Immature natural killer cell (primary cell): Measurements from ENCODE around the gene DOCK10. TPM values are rescaled to one million over a fixed set of nuclear protein-coding genes. Genes with fewer than 3 reads are reported as not detected.

Experiments used
- DNase-seq, 3 donors: peaks; one replicate each; pipeline ENCODE4 v3.0.0; 2022; ENCODE audit warnings: mixed read lengths in 1 of 3
- H3K27ac Mint-ChIP-seq, 6 donors: one replicate each; pipeline ENCODE4 v1.8.0; 2020; ENCODE audit warnings: mixed read lengths in 6 of 6, mild to moderate bottlenecking in 5 of 6, inconsistent platforms in 4 of 6, moderate library complexity in 3 of 6
- H3K27me3 Mint-ChIP-seq, 3 donors: one replicate each; pipeline ENCODE4 v1.8.0; 2020 to 2021; ENCODE audit warnings: low read depth in 3 of 3, mild to moderate bottlenecking in 3 of 3, mixed read lengths in 3 of 3, moderate library complexity in 3 of 3, inconsistent platforms in 1 of 3
- H3K36me3 Mint-ChIP-seq, 3 donors: one replicate each; pipeline ENCODE4 v1.8.0; 2020; ENCODE audit warnings: mixed read lengths in 3 of 3, inconsistent platforms in 2 of 3, mild to moderate bottlenecking in 2 of 3
- H3K4me1 Mint-ChIP-seq, 2 donors: one replicate each; pipeline ENCODE4 v1.8.0; 2020; ENCODE audit warnings: inconsistent platforms in 2 of 2, mild to moderate bottlenecking in 2 of 2, mixed read lengths in 2 of 2, moderate library complexity in 1 of 2
- H3K4me3 Mint-ChIP-seq, 5 donors: one replicate each; pipeline ENCODE4 v1.8.0; 2020; ENCODE audit warnings: mild to moderate bottlenecking in 5 of 5, mixed read lengths in 5 of 5, inconsistent platforms in 3 of 5, moderate library complexity in 3 of 5
- H3K9me3 Mint-ChIP-seq, 6 donors: one replicate each; pipeline ENCODE4 v1.8.0; 2020; ENCODE audit warnings: mild to moderate bottlenecking in 6 of 6, mixed read lengths in 6 of 6, inconsistent platforms in 4 of 6, moderate library complexity in 3 of 6
- polyA plus RNA-seq, 3 donors: library from polyadenylated mRNA; unstranded; fragments of 300-500 nt; fragmentation: Illumina TruSeq; gene quantifications; one replicate each; pipeline ENCODE4 v1.2.3, GENCODE V29; 2021

DOCK10 gene
- polyA plus RNA-seq, 3 donors from 2014 or later, result 10.2 to 61.9 (median 22.9) TPM

DNA sequence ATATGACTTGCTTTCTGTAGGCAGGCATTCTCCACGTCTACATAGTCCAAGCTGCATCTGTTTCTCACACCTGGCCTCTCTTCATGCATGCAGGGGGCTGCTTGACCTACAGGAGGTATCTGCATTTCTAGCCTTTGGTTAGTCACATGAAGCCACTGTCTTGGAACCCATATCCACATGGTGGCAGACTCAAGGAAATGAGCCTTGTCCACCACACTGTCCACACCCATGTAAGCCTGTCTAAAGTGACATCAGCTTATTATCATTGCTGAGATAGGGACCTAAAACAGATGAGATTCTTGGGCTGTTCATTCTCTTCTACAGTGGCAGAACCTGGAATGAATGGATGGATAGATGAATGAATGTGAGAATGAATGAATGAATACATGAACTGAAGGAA is 160.4 kb downstream of the DOCK10 start:
- Mint-ChIP-seq H3K27ac (peak overlapping the region; percentile 1 to 79 (median 60)), H3K9me3 (no peaks in the 10 kb centered on the region), H3K4me3 (no peak overlapping the region), H3K4me1 (peaks cover 14 to 44% of the 10 kb centered on the region in 2 donors), H3K36me3 (peaks cover 43 to 60% (median 44%) of the 10 kb centered on the region in 3 donors), H3K27me3 (peaks cover 0 to 1% (median 0%) of the 10 kb centered on the region in 3 donors)
- no peak for DNase-seq

- Mint-ChIP-seq H3K36me3 (peaks cover 47 to 66% (median 56%) of the 10 kb centered on the region in 3 donors), H3K9me3 (no peaks in the 10 kb centered on the region), H3K4me1 (peaks cover 12 to 29% of the 10 kb centered on the region in 2 donors), H3K27me3 (peaks cover 0 to 2% (median 0%) of the 10 kb centered on the region in 3 donors), H3K27ac (peak overlapping the region in 5 of 6 donors; percentile 23 to 62 (median 48)), H3K4me3 (no peak overlapping the region)
- no peak for DNase-seq
Measured at GRCh38 chr2:224876522-224876921, 165.7 kb downstream of the DOCK10 start.

DNA sequence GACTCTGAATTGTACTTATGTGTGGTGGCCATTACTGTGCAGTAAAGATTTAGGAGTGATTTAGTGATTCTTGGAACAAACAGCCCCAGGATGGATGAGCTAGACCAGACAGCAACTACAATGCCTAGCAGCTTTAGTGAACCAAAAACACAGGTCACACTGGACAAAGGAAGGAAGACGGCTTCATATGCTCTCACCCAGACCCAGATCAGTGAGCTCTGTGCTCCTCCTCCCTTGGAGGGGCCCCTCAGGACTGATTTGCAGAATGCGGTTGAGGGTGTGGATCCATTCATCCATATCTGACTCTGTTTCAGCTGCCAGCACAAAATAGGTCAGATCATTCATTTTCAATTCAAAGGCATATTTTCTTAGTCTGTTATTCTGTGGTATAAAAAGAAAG is 166.4 kb downstream of the DOCK10 start:
- Mint-ChIP-seq H3K27me3 (peaks cover 0 to 6% (median 0%) of the 10 kb centered on the region in 3 donors), H3K4me1 (peaks cover 11 to 22% of the 10 kb centered on the region in 2 donors), H3K9me3 (no peaks in the 10 kb centered on the region), H3K4me3 (no peak overlapping the region), H3K36me3 (peaks cover 52 to 69% (median 61%) of the 10 kb centered on the region in 3 donors), H3K27ac (peak overlapping the region in 4 of 6 donors; percentile 3 to 67 (median 40))
- no peak for DNase-seq

DNA sequence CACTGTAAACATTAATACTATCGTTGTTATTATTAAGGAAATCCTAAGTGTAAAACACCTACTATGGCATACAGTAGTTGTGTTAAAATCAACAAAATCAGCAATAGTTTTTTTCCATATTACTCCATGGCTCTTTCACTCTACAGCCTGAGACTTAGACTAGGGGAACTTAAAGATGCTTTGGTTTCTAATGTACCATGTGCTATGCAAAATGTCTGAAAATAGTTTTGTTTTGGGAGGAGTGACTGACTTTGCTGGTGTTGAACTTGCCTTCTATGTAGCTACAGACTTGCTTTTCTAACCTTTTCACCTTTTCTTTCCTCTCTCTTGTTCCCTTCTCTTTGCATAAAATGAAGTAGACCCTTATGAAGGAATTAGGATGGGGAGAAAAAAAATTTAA is 167.1 kb downstream of the DOCK10 start:
- DNase-seq, result no peak
- Mint-ChIP-seq H3K36me3 (peaks cover 50 to 68% (median 58%) of the 10 kb centered on the region in 3 donors), H3K27ac (peak overlapping the region in 4 of 6 donors; percentile 7 to 50 (median 30)), H3K4me1 (peaks cover 9 to 15% of the 10 kb centered on the region in 2 donors), H3K27me3 (peaks cover 0 to 6% (median under 1%) of the 10 kb centered on the region in 3 donors), H3K9me3 (no peaks in the 10 kb centered on the region), H3K4me3 (no peak overlapping the region)

- Mint-ChIP-seq H3K4me3 (no peak overlapping the region), H3K4me1 (peaks cover 5 to 6% of the 10 kb centered on the region in 2 donors), H3K27me3 (peaks cover 0 to 6% (median 2%) of the 10 kb centered on the region in 3 donors), H3K36me3 (peaks cover 39 to 73% (median 55%) of the 10 kb centered on the region in 3 donors), H3K27ac (peak overlapping the region in 1 of 6 donors; percentile 9), H3K9me3 (no peaks in the 10 kb centered on the region)
- DNase-seq, result no peak
Measured at GRCh38 chr2:224871813-224872212, 170.5 kb downstream of the DOCK10 start.

GRCh38 chr2:224870341-224870740 is 171.9 kb downstream of the DOCK10 start:
- peaks cover 0 to 8% (median 2%) of the 10 kb centered on the region in 3 donors for H3K27me3 Mint-ChIP-seq
- no peaks in the 10 kb centered on the region for H3K9me3 Mint-ChIP-seq
- peak overlapping the region in 2 of 6 donors; percentile 20 to 55 for H3K27ac Mint-ChIP-seq
- peaks cover 36 to 74% (median 55%) of the 10 kb centered on the region in 3 donors for H3K36me3 Mint-ChIP-seq
- no peak for DNase-seq
- H3K4me3 Mint-ChIP-seq, result no peak overlapping the region
- peaks cover 0 to 9% of the 10 kb centered on the region in 2 donors for H3K4me1 Mint-ChIP-seq

DNA sequence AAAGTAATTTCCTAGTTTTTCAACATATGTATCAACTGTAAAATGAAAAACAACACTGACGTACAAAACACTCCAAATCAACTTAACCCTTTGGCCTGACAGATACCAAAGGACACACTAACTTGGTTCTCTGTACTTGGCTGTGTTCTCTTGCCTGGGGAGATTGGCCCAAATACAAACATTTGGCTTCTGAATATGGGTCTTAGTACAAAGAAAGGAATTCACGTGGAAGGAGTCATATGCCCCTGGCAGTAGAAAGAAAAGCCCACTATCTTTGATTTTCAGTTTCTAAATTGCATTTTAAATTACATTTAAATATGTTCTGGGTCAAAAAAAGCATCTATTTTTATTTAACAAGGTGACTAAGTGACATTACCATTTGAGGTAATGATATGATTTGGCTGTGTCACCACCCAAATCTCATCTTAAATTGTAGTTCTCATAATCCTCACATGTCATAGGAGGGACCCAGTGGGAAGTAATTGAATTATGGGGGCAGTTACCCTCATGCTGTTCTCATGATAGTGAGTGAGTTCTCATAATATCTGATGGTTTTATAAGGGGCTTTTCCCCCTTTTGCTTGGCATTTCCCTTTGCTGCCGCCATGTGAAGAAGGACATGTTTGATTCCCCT is 172.6 kb downstream of the DOCK10 start:
- Mint-ChIP-seq H3K27me3 (peaks cover 0 to 8% (median 2%) of the 10 kb centered on the region in 3 donors), H3K4me3 (no peak overlapping the region), H3K4me1 (peaks cover 0 to 9% of the 10 kb centered on the region in 2 donors), H3K9me3 (no peaks in the 10 kb centered on the region), H3K36me3 (peaks cover 30 to 74% (median 49%) of the 10 kb centered on the region in 3 donors), H3K27ac (peak overlapping the region in 1 of 6 donors; percentile 26)
- no peak for DNase-seq

GRCh38 chr2:224865016-224865415 is 177.3 kb downstream of the DOCK10 start:
- Mint-ChIP-seq H3K4me1 (peaks cover 0 to 5% of the 10 kb centered on the region in 2 donors), H3K27me3 (peaks cover 0 to 3% (median 2%) of the 10 kb centered on the region in 3 donors), H3K9me3 (no peaks in the 10 kb centered on the region), H3K36me3 (peaks cover 12 to 44% (median 31%) of the 10 kb centered on the region in 3 donors), H3K4me3 (no peak overlapping the region), H3K27ac (peak overlapping the region in 2 of 6 donors; percentile 2 to 39)
- no peak for DNase-seq

DNA sequence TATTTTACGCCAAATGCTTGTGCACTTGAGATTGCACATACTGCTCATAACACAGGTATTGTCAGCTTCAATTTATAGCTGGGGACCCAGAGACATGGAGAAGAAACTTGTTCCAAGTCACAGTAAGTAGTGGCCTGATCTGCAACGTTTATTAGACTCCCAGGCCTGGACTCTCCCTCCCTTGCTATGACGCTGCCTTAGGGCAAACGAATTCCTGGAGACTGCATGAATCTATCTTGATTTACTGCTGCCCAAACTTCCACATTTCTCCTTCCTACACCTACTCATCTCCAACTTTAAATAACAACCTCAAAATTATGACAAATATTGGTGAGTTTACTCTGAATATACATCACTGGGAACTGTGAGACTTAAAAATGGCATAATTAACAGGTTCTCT is 181.0 kb downstream of the DOCK10 start:
- Mint-ChIP-seq H3K36me3 (peaks cover 4 to 39% (median 26%) of the 10 kb centered on the region in 3 donors), H3K27me3 (peaks cover 0 to 2% (median 2%) of the 10 kb centered on the region in 3 donors), H3K9me3 (no peaks in the 10 kb centered on the region), H3K27ac (peak overlapping the region in 2 of 6 donors; percentile 22 to 23), H3K4me3 (no peak overlapping the region), H3K4me1 (peaks cover 0 to 5% of the 10 kb centered on the region in 2 donors)
- no peak for DNase-seq

GRCh38 chr2:224860786-224861185 is 181.5 kb downstream of the DOCK10 start:
- Mint-ChIP-seq H3K27ac (peak overlapping the region in 2 of 6 donors; percentile 3 to 33), H3K36me3 (peaks cover 4 to 35% (median 21%) of the 10 kb centered on the region in 3 donors), H3K27me3 (peaks cover 0 to 2% (median 2%) of the 10 kb centered on the region in 3 donors), H3K4me3 (no peak overlapping the region), H3K4me1 (peaks cover 0 to 2% of the 10 kb centered on the region in 2 donors), H3K9me3 (no peaks in the 10 kb centered on the region)
- DNase-seq, result no peak

GRCh38 chr2:224851811-224852210 is 190.5 kb downstream of the DOCK10 start:
- no peaks in the 10 kb centered on the region for H3K4me1 Mint-ChIP-seq
- H3K27me3 Mint-ChIP-seq, result peaks cover 0 to 5% (median 0%) of the 10 kb centered on the region in 3 donors
- no peak overlapping the region for H3K4me3 Mint-ChIP-seq
- no peak overlapping the region for H3K27ac Mint-ChIP-seq
- H3K36me3 Mint-ChIP-seq, result peaks cover 18 to 68% (median 36%) of the 10 kb centered on the region in 3 donors
- no peak for DNase-seq
- H3K9me3 Mint-ChIP-seq, result no peaks in the 10 kb centered on the region

DNA sequence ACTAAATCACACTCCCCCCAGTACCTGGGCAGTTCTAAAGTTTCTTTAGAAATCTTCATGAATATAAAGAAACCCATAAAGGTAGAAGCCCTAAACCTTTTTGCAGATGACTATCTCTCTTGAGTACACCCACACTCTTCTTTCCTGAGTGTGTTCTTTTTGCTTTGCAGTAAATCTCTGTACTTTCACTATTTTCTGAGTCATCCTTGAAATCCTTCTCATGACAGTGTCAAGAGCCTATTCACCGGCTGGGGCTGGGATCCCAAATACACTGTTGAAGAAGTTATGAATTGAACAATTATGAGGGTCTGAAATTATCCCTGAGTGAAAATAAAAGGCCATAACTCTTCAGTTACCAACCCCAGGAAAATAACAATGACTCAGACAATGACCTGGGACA is 192.2 kb downstream of the DOCK10 start:
- peaks cover 17 to 71% (median 40%) of the 10 kb centered on the region in 3 donors for H3K36me3 Mint-ChIP-seq
- H3K27ac Mint-ChIP-seq, result peak overlapping the region in 1 of 6 donors; percentile 1
- no peaks in the 10 kb centered on the region for H3K9me3 Mint-ChIP-seq
- H3K4me1 Mint-ChIP-seq, result no peaks in the 10 kb centered on the region
- no peak overlapping the region for H3K4me3 Mint-ChIP-seq
- no peak for DNase-seq
- H3K27me3 Mint-ChIP-seq, result peaks cover 0 to 1% (median 0%) of the 10 kb centered on the region in 3 donors

DNA sequence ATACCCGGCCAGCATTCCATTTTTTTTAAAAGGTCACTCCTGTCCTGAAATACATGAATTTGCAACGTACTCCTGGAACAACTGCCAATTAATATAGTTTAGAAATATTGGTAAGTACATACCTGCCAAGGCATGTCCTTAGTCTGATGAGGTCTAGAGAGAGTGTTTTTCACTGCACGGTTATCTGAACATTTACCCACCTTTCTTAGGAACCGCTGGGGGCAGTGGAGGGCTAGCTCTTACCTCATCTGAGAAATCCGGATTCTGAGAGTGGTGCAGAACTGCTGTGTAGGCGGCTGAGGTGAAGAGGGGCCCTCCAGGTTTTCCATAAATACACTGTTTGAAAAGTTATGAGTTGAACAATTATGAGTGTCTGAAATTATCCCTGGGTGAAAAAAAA is 193.0 kb downstream of the DOCK10 start:
- H3K9me3 Mint-ChIP-seq, result no peaks in the 10 kb centered on the region
- DNase-seq, result no peak
- no peak overlapping the region for H3K4me3 Mint-ChIP-seq
- no peaks in the 10 kb centered on the region for H3K4me1 Mint-ChIP-seq
- peaks cover 25 to 73% (median 42%) of the 10 kb centered on the region in 3 donors for H3K36me3 Mint-ChIP-seq
- H3K27ac Mint-ChIP-seq, result no peak overlapping the region
- peaks cover 0 to 1% (median 0%) of the 10 kb centered on the region in 3 donors for H3K27me3 Mint-ChIP-seq
